Fibroblast of skin of back (primary cell): ENCODE results near the gene ATP6V0B.

ENCODE experiments used
- DNase-seq: peaks from one replicate; pipeline ENCODE4 v3.0.0-alpha.2; 2013

The ATP6V0B gene

GRCh38 chr1:43969746-43970466 is 4.9 kb upstream of the ATP6V0B start, which contains the start of gene DPH2:
DPH2 (plus strand) TSS chr1:43970010; CDS start chr1:43970176, 166 bp downstream.
- peak; percentile 98 for DNase-seq

DNA sequence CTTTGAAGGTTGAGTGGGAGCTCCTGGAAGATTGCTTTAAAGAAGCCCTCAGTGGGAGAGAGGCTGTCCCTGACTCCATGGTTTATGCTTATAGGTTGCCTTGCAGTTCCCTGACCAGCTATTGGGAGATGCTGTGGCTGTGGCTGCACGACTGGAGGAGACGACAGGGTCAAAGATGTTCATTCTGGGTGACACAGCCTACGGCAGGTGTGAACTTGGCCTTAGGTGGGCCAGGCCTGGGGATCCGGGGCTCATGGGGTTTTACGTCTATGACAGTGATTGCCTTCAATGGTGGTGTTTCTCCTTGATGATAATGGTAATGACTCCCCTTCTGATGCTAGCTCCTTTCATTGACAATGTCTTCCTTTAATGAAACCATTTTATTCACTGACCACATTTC is 4.3 kb upstream of the ATP6V0B start:
- DNase-seq: no peak

GRCh38 chr1:43970911-43971310 is 3.8 kb upstream of the ATP6V0B start:
- no peak for DNase-seq

DNA sequence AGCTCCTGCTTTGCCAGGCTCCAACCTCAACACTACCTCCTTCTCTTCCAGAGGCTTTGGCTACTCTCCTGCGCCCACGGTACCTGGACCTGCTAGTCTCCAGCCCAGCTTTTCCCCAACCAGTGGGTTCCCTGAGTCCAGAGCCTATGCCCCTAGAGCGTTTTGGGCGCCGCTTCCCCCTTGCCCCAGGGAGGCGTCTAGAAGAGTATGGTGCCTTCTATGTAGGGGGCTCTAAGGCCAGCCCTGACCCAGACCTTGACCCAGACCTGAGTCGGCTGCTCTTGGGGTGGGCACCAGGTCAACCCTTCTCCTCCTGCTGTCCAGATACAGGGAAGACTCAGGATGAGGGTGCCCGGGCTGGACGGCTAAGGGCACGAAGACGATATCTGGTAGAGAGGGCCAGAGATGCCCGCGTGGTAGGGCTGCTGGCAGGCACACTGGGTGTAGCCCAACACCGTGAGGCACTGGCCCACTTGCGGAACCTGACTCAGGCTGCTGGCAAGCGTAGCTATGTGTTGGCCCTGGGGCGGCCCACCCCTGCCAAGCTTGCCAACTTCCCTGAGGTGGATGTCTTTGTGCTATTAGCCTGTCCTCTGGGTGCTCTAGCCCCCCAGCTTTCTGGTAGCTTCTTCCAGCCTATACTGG is 3.3 kb upstream of the ATP6V0B start:
- DNase-seq: no peak

GRCh38 chr1:43973981-43974442 is 748 bp upstream of the ATP6V0B start:
- DNase-seq: no peak

- DNase-seq: no peak
Observed at GRCh38 chr1:43975249-43975961, 645 bp downstream of the ATP6V0B start.

DNA sequence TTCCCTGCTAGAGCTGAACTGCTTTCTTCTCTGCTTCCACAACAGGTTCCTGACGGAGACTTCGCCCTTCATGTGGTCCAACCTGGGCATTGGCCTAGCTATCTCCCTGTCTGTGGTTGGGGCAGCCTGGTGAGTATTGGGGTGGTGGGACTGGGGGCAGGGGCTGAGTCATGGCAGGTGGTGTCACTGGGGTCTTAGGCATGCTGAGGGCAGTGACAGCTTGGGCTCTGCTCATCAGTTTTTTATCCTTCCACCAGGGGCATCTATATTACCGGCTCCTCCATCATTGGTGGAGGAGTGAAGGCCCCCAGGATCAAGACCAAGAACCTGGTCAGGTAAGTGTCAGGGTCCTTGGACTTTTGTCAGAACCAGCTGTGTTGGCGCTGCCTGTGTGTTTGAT is 1.3 kb downstream of the ATP6V0B start:
- DNase-seq: no peak

GRCh38 chr1:43976890-43977289 is 2.1 kb downstream of the ATP6V0B start:
- no peak for DNase-seq

DNA sequence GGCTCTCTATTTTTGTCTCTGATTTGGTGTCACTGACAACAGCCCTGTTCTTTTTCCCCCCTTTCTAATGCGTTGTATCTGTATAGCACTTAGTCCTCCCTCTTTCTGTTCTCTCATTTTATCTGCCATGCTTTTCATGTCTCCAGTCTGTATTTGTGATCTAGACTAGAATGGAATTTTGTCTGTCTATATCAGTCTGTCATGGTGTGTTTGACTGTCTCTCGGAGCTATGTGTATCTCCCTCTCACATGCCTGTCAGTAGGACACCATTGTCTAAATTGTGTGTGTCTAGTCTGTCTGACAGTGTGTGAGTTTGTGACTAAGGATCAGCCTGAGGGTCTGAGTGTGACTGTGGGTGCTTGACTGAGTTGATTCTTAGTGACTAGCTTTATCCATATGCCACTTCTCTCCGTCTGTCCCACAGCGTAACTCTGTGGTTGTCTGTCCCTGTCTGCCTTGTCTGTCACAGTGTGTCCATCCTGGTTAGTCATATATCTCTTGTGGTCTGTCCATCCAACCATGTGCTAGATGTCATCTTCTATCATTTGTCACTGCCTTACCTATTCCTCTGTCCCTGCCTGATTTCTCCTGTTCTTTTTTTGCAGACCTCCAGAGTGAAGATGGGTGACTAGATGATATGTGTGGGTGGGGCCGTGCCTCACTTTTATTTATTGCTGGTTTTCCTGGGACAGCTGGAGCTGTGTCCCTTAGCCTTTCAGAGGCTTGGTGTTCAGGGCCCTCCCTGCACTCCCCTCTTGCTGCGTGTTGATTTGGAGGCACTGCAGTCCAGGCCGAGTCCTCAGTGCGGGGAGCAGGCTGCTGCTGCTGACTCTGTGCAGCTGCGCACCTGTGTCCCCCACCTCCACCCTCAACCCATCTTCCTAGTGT is 2.9 kb downstream of the ATP6V0B start:
- DNase-seq: no peak

GRCh38 chr1:43978264-43978550 is 3.4 kb downstream of the ATP6V0B start:
- DNase-seq: no peak

DNA sequence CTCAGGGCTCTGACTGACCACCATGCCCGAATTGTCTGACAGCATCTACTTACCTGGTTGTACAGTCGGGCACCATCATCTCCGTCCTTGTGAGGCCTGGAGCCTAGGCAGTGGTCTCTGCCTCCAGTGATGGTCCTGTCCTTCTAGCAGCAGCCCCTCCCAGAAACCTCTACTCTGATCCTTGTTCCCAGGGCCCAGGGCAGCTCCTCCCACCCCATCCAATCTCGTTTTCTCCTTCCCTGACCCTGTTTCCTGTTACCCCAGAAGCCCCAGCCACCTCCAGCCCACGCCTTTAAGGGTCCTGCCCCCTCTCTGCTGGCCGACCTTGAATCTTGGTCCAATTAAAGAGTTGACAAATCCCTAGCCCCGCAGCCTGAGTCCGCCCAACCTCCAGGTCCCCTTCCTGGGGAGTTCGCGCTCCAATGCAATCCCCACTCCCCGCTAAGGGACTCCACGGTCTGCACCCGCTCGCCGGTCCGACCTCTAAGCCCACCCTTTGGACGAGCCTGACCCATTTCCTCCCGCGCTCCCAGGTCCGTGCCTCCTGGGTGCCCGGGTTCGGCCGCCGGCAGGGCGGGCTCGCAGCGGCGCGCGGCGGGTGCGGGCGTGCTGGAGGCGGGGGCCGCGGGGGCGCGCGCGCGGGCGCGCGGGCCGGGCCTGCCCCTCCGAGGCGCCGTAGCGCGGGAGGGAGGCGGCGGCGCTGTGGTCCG is 3.9 kb downstream of the ATP6V0B start, which contains the start of gene B4GALT2:
TSS of gene B4GALT2 (plus strand) at position 660 of the 710 bp plus-strand sequence. CDS start 1,951 bp downstream, outside the sequence.
- peak; percentile 52 for DNase-seq

DNA sequence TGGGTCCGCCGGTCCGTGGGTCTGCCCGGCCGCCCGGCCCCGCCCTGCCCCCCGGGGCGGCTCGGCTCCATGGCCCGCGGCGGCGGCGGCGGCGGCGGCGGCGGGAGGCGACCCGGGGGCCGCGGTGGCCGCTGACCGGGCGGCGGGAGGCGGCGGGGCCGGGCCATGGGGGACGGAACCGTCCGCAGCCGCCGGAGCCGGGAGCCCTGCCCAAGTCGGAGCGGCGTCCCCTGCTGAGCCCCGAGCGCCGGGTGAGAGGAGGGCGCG is 4.4 kb downstream of the ATP6V0B start:
- DNase-seq: no peak

DNA sequence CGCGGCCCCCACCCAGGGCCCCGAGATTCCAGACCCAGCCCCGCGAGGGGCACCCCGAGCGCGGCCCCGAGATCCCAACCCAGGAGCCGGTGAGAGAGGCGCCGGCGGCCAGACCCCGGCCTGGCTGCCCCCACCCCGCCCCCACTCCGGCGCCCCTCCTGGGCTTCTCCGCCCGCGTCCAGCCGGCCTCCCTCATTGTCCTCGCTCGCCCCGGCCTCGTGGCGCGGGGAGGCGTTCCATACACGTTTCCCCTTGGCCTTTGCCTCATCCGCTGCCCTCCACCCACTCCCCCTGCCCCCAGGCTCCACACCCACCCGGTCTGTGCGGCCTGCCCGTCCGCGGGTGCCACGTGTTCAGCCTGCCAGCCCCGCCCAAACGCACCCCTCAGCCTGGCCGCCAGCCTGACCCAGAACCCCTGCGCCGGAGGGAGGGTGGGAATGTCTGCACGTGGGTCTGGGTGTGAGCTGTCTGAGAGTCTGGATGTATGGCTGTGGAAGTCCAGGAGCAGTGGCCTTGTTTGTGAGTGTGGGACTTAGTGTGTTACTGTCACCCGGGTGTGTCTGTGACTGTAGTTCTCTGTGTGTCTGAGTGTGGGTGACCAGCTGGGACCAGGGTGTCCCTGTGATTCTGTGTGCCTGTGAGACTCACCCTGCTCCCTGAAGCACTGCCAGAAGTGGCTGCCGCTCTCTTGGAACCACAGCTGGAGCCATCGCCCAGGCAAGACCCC is 4.9 kb downstream of the ATP6V0B start:
- DNase-seq: peak; percentile 71

DNA sequence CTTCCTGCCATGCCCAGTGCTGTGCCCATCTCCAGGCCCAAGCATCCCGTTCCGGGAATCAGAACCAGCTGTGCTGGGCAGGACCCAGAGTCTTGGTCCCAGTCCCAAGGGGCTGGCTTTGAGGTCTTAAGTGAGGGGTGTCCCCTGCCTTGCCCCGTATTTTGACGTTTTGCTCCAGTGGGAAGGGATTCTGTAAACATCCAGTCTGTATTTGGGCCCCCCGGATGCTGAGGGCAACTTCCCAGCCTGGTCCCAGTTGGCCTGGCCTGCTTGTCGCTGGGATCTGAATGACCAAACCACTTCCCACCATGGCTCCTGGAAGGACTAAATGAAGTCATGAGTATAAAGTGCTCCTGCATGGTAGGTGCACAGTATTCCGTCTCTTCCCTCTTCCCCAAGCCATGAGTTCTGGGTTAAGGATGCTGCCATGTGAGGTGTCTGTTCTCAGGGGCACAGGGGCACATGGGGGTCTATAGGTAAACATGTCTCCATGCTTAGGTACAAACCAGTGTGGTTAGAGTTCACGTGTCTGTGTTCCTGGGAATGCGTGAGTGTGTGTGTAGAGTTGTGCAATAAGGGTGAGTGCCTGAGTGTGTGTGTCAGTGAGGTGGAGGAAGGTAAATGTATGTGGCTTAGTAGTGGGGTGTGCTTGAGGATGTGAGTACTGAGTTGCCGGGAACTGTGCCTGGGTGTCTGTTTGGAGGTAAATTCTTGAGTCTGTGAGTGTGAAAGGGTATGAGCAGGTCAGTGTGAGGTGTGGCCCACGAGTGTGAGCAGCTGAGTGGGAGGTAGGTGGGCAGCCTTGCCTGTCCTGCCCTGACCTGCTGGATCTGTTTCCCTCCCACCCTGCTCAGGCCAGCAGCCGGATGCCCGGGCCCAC is 5.7 kb downstream of the ATP6V0B start:
- no peak for DNase-seq

GRCh38 chr1:43981135-43981491 is 6.4 kb downstream of the ATP6V0B start:
- no peak for DNase-seq

DNA sequence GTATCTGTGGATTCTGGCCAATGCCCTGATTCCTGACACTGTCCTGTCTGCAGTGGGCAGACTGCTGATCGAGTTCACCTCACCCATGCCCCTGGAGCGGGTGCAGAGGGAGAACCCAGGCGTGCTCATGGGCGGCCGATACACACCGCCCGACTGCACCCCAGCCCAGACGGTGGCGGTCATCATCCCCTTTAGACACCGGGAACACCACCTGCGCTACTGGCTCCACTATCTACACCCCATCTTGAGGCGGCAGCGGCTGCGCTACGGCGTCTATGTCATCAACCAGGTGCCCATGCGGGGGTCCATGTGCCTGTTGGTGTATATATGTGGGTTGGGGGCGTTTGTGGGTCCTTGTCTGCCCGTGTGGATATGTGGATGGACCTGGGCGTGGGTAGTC is 6.9 kb downstream of the ATP6V0B start:
- no peak for DNase-seq

DNA sequence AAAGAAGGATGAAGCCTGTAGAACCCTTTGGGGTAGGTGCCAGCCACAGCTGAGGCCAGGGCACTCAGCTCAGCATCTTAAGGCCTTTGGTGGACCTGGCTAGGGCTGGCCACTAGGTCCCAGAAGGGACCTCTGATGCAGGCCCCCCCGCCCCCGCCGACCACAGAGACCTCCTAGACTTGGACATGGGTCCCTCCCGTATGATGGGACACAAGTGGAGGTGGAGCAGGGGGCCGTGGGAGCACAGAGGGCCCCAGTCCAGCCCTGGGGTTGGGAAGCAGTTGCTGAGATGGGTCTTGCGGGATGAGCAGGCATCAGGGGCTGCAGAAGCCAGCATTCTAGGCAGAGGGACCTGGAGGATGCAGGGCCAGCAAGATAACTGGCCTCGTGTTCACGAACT is 7.5 kb downstream of the ATP6V0B start:
- no peak for DNase-seq

GRCh38 chr1:43982808-43983207 is 8.0 kb downstream of the ATP6V0B start:
- no peak for DNase-seq

DNA sequence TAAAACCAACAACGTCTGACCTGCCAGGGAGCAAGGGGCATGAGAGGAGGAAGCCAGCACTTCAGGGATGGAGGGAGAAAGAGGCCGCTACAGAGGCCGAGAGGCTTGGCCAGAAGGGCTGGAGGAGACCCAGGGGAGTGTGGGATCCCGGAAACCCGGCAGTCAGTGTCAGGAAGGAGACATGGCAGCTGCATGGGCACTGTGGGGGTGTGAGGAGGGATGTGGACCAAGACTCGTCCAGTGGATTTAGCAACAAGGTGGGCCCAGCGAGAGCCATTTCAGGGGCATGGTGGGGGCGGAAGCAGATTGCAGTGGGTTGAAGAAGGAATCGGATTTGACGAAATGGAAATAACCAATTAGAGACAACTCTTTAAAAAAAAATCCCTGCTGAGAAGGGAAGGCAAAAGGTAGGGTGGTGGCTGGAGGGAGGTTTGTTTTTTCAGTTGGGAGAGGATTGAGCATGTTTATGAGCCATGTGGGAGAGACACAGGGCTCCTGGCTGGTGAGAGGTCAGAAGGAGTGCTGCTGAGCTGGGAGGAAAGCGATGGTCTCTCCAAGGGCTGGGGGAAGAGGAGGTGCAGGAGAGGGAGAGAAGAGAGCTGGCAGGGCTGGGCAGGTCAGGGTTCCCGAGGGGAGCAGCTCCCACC is 8.6 kb downstream of the ATP6V0B start:
- DNase-seq: no peak

DNA sequence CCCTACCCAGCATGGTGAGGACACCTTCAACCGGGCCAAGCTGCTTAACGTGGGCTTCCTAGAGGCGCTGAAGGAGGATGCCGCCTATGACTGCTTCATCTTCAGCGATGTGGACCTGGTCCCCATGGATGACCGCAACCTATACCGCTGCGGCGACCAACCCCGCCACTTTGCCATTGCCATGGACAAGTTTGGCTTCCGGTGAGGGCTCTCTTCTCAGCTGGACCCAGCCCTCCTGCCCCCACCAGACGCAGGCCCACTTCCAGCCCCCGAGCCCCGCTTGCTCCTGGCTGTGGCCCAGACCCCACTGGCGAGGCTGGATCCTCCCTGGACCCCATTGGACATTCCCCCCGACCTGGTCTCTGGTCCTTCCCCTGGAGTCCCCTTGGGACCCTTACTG is 10.1 kb downstream of the ATP6V0B start:
- DNase-seq: no peak
